Suprapubic skin (tissue), 4 donors: ENCODE measurements around the gene IPPK.

ENCODE experiments used
- EP300 ChIP-seq: sonication (generic); formaldehyde crosslinking; IDR thresholded peaks from one replicate; pipeline ENCODE4 v1.6.1; 2017; ENCODE audit warnings: antibody characterized with exemption
- POLR2A ChIP-seq, 2 donors: fragments of 450-650 bp; IDR thresholded peaks; one replicate each; pipeline ENCODE4 v1.6.1; 2017; ENCODE audit warnings: antibody characterized with exemption in 2 of 2, mild to moderate bottlenecking in 2 of 2, moderate library complexity in 2 of 2
- POLR2AphosphoS5 ChIP-seq, 3 donors: sonication (generic); formaldehyde crosslinking; IDR thresholded peaks; one replicate each; pipeline ENCODE4 v1.6.1; 2017; ENCODE audit warnings: antibody characterized with exemption in 3 of 3

DNA sequence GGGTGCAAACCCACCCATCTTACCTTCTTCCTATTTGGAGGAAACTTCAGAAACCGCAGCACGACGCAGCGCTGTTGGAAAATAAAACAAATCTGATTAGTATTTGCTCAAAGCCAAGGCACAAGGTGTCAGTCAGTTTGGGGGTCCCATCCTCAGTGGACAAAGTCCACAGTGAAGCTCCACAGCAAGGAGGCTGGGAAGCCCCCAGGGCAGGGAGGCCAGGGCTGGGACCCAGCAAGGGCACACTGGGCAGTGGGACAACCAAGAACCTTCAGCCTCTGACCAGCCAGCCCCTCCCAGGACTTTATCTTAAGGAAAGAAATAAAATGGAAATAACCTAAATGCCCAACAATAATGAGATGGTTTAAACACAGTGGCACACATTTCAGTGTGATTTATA is 11.3 kb downstream of the IPPK start:
- no peak for TF ChIP-seq POLR2A (IDR thresholded peaks at IDR 0.05)
- no peak for TF ChIP-seq EP300
- TF ChIP-seq POLR2AphosphoS5 (IDR thresholded peaks at IDR 0.05): no peak
